Measurements from ENCODE around the gene SH3D19.
"Not testable (repeated sequence)": the region's sequence is repeated elsewhere in the genome, so short reads cannot be mapped to it uniquely, and the experiment has no call there.

Gene SH3D19

GRCh38 chr4:151267822-151268535 lies 57.4 kb downstream of the SH3D19 start:
- DNase-seq (ENCODE audit: low spot score): no peak

GRCh38 chr4:151267104-151267503 lies 58.3 kb downstream of the SH3D19 start:
- DNase-seq (ENCODE audit: low spot score): no peak

GRCh38 chr4:151266497-151266896 lies 58.9 kb downstream of the SH3D19 start:
- no peak for DNase-seq (ENCODE audit: low spot score)

- no peak for DNase-seq (ENCODE audit: low spot score)
These were observed 62.0 kb downstream of the SH3D19 start for GRCh38 chr4:151263455-151263854.

GRCh38 chr4:151260526-151260925 lies 64.9 kb downstream of the SH3D19 start:
- no peak for DNase-seq (ENCODE audit: low spot score)

GRCh38 chr4:151259752-151260151 lies 65.7 kb downstream of the SH3D19 start:
- no peak for DNase-seq (ENCODE audit: low spot score)

GRCh38 chr4:151257704-151258103 lies 67.7 kb downstream of the SH3D19 start:
- DNase-seq (ENCODE audit: low spot score): no peak

GRCh38 chr4:151256134-151256533 lies 69.3 kb downstream of the SH3D19 start:
- DNase-seq (ENCODE audit: low spot score): no peak

- not testable (repeated sequence) for DNase-seq (ENCODE audit: low spot score)
These were observed 69.7 kb downstream of the SH3D19 start for GRCh38 chr4:151255680-151256079.

GRCh38 chr4:151255226-151255625 lies 70.2 kb downstream of the SH3D19 start:
- not testable (repeated sequence) for DNase-seq (ENCODE audit: low spot score)

GRCh38 chr4:151251603-151252304 lies 73.7 kb downstream of the SH3D19 start:
- no peak for DNase-seq (ENCODE audit: low spot score)

- no peak for DNase-seq (ENCODE audit: low spot score)
These were observed 74.7 kb downstream of the SH3D19 start for GRCh38 chr4:151250706-151251105.

GRCh38 chr4:151248519-151248918 lies 76.9 kb downstream of the SH3D19 start:
- DNase-seq (ENCODE audit: low spot score): no peak

- no peak for DNase-seq (ENCODE audit: low spot score)
These were observed 78.0 kb downstream of the SH3D19 start for GRCh38 chr4:151247395-151247794.

GRCh38 chr4:151246742-151247141 lies 78.7 kb downstream of the SH3D19 start:
- no peak for DNase-seq (ENCODE audit: low spot score)

- DNase-seq (ENCODE audit: low spot score): no peak
These were observed 83.1 kb downstream of the SH3D19 start for GRCh38 chr4:151242305-151242704.

GRCh38 chr4:151239608-151240007 lies 85.8 kb downstream of the SH3D19 start:
- no peak for DNase-seq (ENCODE audit: low spot score)

GRCh38 chr4:151238477-151238876 lies 86.9 kb downstream of the SH3D19 start:
- no peak for DNase-seq (ENCODE audit: low spot score)

- no peak for DNase-seq (ENCODE audit: low spot score)
These were observed 89.4 kb downstream of the SH3D19 start for GRCh38 chr4:151236036-151236435.

GRCh38 chr4:151235373-151235772 lies 90.0 kb downstream of the SH3D19 start:
- not testable (repeated sequence) for DNase-seq (ENCODE audit: low spot score)

- no peak for DNase-seq (ENCODE audit: low spot score)
These were observed 91.8 kb downstream of the SH3D19 start for GRCh38 chr4:151233600-151233999.

GRCh38 chr4:151231915-151232595 lies 93.3 kb downstream of the SH3D19 start:
- DNase-seq (ENCODE audit: low spot score): no peak

All from CD4-positive, alpha-beta T cell treated with Interleukin-6 at 100 ng/mL for 8 hours (primary cell).